GM23338 (cell line): Measurements from ENCODE around the gene C22orf15.

Experiments used
- EZH2 ChIP-seq: fragments of 200-600 bp; sonication (generic); IDR thresholded peaks from one replicate; pipeline ENCODE4 v1.8.0; 2017; ENCODE audit warnings: antibody characterized with exemption, mild to moderate bottlenecking, low read depth; ENCODE audit not compliant: unreplicated experiment
- EZH2phosphoT487 ChIP-seq: fragments of 200-600 bp; sonication (generic); IDR thresholded peaks from one replicate; pipeline ENCODE4 v1.8.1; 2018; ENCODE audit warnings: antibody characterized with exemption; ENCODE audit not compliant: unreplicated experiment
- JUNB ChIP-seq: IDR thresholded peaks from one replicate; pipeline ENCODE4 v1.6.1; 2016; ENCODE audit warnings: antibody characterized with exemption; ENCODE audit not compliant: unreplicated experiment
- POLR2AphosphoS5 ChIP-seq: IDR thresholded peaks from 2 replicates; pipeline ENCODE4 v1.6.1; 2016; ENCODE audit warnings: antibody characterized with exemption, low read depth
- ZNF331 ChIP-seq: fragments of 250-450 bp; sonication (Bioruptor Pico); IDR thresholded peaks from 2 replicates; pipeline ENCODE4 v1.5.0; 2020; ENCODE audit warnings: low read depth, mild to moderate bottlenecking, moderate library complexity
- TF ChIP-seq, protein P1 (sequence below), 2 experiments: fragments of 200-600 bp in 1 of 2; sonication (generic) in 1 of 2; conservative IDR thresholded peaks; 2 replicates each; pipeline versions ENCODE4 v1.5.1 to v1.6.1; 2016 to 2017; ENCODE audit warnings: antibody characterized with exemption in 2 of 2, low read depth in 2 of 2, mild to moderate bottlenecking in 2 of 2, moderate library complexity in 1 of 2
- TF ChIP-seq, protein P2 (sequence below): IDR thresholded peaks from one replicate; pipeline ENCODE4 v1.6.1; 2018; ENCODE audit warnings: antibody characterized with exemption; ENCODE audit not compliant: unreplicated experiment
- TF ChIP-seq, protein P3 (sequence below): IDR thresholded peaks from 2 replicates; pipeline ENCODE4 v1.6.1; 2016; ENCODE audit warnings: antibody characterized with exemption
- TF ChIP-seq, protein P4 (sequence below): fragments of 250-450 bp; sonication (Bioruptor Pico); IDR thresholded peaks from 2 replicates; pipeline ENCODE4 v1.5.0; 2020; ENCODE audit warnings: mild to moderate bottlenecking, moderate library complexity

DNA sequence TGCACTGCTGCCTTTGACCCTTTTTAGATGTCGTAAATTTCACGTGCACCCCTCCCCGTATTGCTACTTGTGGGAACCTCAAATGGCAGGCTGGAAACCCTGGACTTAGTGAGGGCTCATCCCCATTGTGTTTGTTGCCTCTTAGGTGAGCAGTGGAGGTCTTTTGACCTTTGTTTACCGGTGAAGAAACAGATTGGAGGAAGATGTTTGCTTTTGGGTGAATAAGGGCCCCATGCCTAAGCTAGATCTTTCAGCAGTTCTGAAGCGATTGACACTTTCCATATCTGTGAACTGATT lies 24.8 kb downstream of the C22orf15 start:
- TF ChIP-seq POLR2AphosphoS5 (no peak), EZH2 (no peak), ZNF331 (CRISPR knock-in tag) (no peak), EZH2phosphoT487 (no peak), JUNB (no peak)
- TF ChIP-seq, protein P1, sequence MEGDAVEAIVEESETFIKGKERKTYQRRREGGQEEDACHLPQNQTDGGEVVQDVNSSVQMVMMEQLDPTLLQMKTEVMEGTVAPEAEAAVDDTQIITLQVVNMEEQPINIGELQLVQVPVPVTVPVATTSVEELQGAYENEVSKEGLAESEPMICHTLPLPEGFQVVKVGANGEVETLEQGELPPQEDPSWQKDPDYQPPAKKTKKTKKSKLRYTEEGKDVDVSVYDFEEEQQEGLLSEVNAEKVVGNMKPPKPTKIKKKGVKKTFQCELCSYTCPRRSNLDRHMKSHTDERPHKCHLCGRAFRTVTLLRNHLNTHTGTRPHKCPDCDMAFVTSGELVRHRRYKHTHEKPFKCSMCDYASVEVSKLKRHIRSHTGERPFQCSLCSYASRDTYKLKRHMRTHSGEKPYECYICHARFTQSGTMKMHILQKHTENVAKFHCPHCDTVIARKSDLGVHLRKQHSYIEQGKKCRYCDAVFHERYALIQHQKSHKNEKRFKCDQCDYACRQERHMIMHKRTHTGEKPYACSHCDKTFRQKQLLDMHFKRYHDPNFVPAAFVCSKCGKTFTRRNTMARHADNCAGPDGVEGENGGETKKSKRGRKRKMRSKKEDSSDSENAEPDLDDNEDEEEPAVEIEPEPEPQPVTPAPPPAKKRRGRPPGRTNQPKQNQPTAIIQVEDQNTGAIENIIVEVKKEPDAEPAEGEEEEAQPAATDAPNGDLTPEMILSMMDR (conservative IDR thresholded peaks at IDR 0.05; ENCODE audit: low read depth in 2 of 2), result no peak
- TF ChIP-seq, protein P2, sequence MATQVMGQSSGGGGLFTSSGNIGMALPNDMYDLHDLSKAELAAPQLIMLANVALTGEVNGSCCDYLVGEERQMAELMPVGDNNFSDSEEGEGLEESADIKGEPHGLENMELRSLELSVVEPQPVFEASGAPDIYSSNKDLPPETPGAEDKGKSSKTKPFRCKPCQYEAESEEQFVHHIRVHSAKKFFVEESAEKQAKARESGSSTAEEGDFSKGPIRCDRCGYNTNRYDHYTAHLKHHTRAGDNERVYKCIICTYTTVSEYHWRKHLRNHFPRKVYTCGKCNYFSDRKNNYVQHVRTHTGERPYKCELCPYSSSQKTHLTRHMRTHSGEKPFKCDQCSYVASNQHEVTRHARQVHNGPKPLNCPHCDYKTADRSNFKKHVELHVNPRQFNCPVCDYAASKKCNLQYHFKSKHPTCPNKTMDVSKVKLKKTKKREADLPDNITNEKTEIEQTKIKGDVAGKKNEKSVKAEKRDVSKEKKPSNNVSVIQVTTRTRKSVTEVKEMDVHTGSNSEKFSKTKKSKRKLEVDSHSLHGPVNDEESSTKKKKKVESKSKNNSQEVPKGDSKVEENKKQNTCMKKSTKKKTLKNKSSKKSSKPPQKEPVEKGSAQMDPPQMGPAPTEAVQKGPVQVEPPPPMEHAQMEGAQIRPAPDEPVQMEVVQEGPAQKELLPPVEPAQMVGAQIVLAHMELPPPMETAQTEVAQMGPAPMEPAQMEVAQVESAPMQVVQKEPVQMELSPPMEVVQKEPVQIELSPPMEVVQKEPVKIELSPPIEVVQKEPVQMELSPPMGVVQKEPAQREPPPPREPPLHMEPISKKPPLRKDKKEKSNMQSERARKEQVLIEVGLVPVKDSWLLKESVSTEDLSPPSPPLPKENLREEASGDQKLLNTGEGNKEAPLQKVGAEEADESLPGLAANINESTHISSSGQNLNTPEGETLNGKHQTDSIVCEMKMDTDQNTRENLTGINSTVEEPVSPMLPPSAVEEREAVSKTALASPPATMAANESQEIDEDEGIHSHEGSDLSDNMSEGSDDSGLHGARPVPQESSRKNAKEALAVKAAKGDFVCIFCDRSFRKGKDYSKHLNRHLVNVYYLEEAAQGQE, result no peak
- TF ChIP-seq, protein P3, sequence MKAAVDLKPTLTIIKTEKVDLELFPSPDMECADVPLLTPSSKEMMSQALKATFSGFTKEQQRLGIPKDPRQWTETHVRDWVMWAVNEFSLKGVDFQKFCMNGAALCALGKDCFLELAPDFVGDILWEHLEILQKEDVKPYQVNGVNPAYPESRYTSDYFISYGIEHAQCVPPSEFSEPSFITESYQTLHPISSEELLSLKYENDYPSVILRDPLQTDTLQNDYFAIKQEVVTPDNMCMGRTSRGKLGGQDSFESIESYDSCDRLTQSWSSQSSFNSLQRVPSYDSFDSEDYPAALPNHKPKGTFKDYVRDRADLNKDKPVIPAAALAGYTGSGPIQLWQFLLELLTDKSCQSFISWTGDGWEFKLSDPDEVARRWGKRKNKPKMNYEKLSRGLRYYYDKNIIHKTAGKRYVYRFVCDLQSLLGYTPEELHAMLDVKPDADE, result no peak
- TF ChIP-seq, protein P4, sequence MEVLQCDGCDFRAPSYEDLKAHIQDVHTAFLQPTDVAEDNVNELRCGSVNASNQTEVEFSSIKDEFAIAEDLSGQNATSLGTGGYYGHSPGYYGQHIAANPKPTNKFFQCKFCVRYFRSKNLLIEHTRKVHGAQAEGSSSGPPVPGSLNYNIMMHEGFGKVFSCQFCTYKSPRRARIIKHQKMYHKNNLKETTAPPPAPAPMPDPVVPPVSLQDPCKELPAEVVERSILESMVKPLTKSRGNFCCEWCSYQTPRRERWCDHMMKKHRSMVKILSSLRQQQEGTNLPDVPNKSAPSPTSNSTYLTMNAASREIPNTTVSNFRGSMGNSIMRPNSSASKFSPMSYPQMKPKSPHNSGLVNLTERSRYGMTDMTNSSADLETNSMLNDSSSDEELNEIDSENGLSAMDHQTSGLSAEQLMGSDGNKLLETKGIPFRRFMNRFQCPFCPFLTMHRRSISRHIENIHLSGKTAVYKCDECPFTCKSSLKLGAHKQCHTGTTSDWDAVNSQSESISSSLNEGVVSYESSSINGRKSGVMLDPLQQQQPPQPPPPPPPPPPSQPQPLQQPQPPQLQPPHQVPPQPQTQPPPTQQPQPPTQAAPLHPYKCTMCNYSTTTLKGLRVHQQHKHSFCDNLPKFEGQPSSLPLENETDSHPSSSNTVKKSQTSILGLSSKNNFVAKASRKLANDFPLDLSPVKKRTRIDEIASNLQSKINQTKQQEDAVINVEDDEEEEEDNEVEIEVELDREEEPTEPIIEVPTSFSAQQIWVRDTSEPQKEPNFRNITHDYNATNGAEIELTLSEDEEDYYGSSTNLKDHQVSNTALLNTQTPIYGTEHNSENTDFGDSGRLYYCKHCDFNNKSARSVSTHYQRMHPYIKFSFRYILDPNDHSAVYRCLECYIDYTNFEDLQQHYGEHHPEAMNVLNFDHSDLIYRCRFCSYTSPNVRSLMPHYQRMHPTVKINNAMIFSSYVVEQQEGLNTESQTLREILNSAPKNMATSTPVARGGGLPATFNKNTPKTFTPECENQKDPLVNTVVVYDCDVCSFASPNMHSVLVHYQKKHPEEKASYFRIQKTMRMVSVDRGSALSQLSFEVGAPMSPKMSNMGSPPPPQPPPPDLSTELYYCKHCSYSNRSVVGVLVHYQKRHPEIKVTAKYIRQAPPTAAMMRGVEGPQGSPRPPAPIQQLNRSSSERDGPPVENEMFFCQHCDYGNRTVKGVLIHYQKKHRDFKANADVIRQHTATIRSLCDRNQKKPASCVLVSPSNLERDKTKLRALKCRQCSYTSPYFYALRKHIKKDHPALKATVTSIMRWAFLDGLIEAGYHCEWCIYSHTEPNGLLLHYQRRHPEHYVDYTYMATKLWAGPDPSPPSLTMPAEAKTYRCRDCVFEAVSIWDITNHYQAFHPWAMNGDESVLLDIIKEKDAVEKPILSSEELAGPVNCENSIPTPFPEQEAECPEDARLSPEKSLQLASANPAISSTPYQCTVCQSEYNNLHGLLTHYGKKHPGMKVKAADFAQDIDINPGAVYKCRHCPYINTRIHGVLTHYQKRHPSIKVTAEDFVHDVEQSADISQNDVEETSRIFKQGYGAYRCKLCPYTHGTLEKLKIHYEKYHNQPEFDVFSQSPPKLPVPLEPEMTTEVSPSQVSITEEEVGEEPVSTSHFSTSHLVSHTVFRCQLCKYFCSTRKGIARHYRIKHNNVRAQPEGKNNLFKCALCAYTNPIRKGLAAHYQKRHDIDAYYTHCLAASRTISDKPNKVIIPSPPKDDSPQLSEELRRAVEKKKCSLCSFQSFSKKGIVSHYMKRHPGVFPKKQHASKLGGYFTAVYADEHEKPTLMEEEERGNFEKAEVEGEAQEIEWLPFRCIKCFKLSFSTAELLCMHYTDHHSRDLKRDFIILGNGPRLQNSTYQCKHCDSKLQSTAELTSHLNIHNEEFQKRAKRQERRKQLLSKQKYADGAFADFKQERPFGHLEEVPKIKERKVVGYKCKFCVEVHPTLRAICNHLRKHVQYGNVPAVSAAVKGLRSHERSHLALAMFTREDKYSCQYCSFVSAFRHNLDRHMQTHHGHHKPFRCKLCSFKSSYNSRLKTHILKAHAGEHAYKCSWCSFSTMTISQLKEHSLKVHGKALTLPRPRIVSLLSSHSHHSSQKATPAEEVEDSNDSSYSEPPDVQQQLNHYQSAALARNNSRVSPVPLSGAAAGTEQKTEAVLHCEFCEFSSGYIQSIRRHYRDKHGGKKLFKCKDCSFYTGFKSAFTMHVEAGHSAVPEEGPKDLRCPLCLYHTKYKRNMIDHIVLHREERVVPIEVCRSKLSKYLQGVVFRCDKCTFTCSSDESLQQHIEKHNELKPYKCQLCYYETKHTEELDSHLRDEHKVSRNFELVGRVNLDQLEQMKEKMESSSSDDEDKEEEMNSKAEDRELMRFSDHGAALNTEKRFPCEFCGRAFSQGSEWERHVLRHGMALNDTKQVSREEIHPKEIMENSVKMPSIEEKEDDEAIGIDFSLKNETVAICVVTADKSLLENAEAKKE (CRISPR knock-in tag), result no peak
